ENCODE measurements around the gene KIF26A. TPM values are rescaled to one million over a fixed set of nuclear protein-coding genes. Genes with fewer than 3 reads are reported as not detected.

Gene KIF26A
- polyA plus RNA-seq, 1 of the 3 experiments (the other 2 are of a cell fraction) = 1.7 TPM

- Histone ChIP-seq H3K4me3 (ENCODE audit: low read depth in 2 of 2, low read length in 1 of 2) (no peak overlapping the region), H3K27me3 (ENCODE audit: insufficient read depth) (no peaks in the 10 kb centered on the region), H3K27ac (ENCODE audit: low read depth in 2 of 2, low read length in 1 of 2) (no peak overlapping the region), H2AFZ (ENCODE audit: low read depth) (no peak overlapping the region), H3K9me2 (no peaks in the 10 kb centered on the region), H3K9me3 (no peaks in the 10 kb centered on the region), H3F3A (replicated peaks; ENCODE audit: insufficient read depth) (no peaks in the 10 kb centered on the region), H3K9ac (no peak overlapping the region), H3K4me1 (ENCODE audit: control insufficient read depth in 1 of 2, insufficient read depth in 2 of 2, low read depth in 1 of 2, low read length in 1 of 2) (peaks cover 0 to 9% of the 10 kb centered on the region in 2 experiments; a peak in 1 of 4 replicates), H4K20me1 (ENCODE audit: insufficient read depth) (no peaks in the 10 kb centered on the region), H3K79me2 (ENCODE audit: insufficient read depth) (no peaks in the 10 kb centered on the region), H3K4me2 (no peak overlapping the region), H3K36me3 (replicated peaks in 1 of 2; ENCODE audit: control insufficient read depth in 1 of 2, insufficient read depth in 2 of 2, low read length in 1 of 2) (no peaks in the 10 kb centered on the region)
- TF ChIP-seq MAX (IDR thresholded peaks at IDR 0.05; ENCODE audit: low read depth) (no peak), REST (IDR thresholded peaks at IDR 0.05; ENCODE audit: low read depth, low read length) (no peak), PBX3 (IDR thresholded peaks at IDR 0.05) (no peak), SMC3 (IDR thresholded peaks at IDR 0.05; ENCODE audit: low read depth, low read length) (no peak), RFX5 (IDR thresholded peaks at IDR 0.05; ENCODE audit: low read length) (no peak), RCOR1 (IDR thresholded peaks at IDR 0.05; ENCODE audit: low read length) (no peak), EP300 (IDR thresholded peaks at IDR 0.05; ENCODE audit: borderline replicate concordance in 1 of 2, low read depth in 1 of 2, low read length in 1 of 2) (no peak)
- CTCF ChIA-PET = no interaction called here
- no peak for DNase-seq
- 96% methylated on average over 35 of the region's 42 CpGs for WGBS (ENCODE audit: low lambda C conversion rate)
- POLR2A ChIA-PET = no interaction called here
Observed at GRCh38 chr14:104179564-104180129, 41.3 kb downstream of the KIF26A start.

GRCh38 chr14:104180561-104181165 lies 42.3 kb downstream of the KIF26A start:
- no peak overlapping the region for H3K4me2 ChIP-seq
- H3K9me3 ChIP-seq = no peaks in the 10 kb centered on the region
- no peak for TF ChIP-seq FOXM1 (IDR thresholded peaks at IDR 0.05; ENCODE audit: low read depth)
- TF ChIP-seq REST (IDR thresholded peaks at IDR 0.05; ENCODE audit: low read depth, low read length) = no peak
- TF ChIP-seq USF2 (IDR thresholded peaks at IDR 0.05; ENCODE audit: borderline replicate concordance, low read depth, low read length) = no peak
- no peak for TF ChIP-seq JUND (IDR thresholded peaks at IDR 0.05)
- TF ChIP-seq MXI1 (IDR thresholded peaks at IDR 0.05; ENCODE audit: low read depth, low read length) = no peak
- TF ChIP-seq RAD21 (IDR thresholded peaks at IDR 0.05; ENCODE audit: low read length) = no peak
- no peak for TF ChIP-seq NRF1 (IDR thresholded peaks at IDR 0.05; ENCODE audit: low read depth, low read length)
- no peak overlapping the region for H2AFZ ChIP-seq (ENCODE audit: low read depth)
- no peaks in the 10 kb centered on the region for H3K9me2 ChIP-seq
- H3K27me3 ChIP-seq (ENCODE audit: insufficient read depth) = no peaks in the 10 kb centered on the region
- POLR2A ChIA-PET = interaction anchor here (0.6 kb wide), 1 partner anchor 23 kb away, joined by 3 read pairs; no protein-coding TSS in a partner anchor
- H3K27ac ChIP-seq (ENCODE audit: low read depth in 2 of 2, low read length in 1 of 2) = no peak overlapping the region
- H4K20me1 ChIP-seq (ENCODE audit: insufficient read depth) = no peaks in the 10 kb centered on the region
- no peaks in the 10 kb centered on the region for H3F3A ChIP-seq (replicated peaks; ENCODE audit: insufficient read depth)
- peaks cover 0 to 14% of the 10 kb centered on the region in 2 experiments; a peak in 1 of 4 replicates for H3K4me1 ChIP-seq (ENCODE audit: control insufficient read depth in 1 of 2, insufficient read depth in 2 of 2, low read depth in 1 of 2, low read length in 1 of 2)
- 87% methylated on average over 23 of the region's 26 CpGs for WGBS (ENCODE audit: low lambda C conversion rate)
- H3K79me2 ChIP-seq (ENCODE audit: insufficient read depth) = no peaks in the 10 kb centered on the region
- H3K36me3 ChIP-seq (replicated peaks in 1 of 2; ENCODE audit: control insufficient read depth in 1 of 2, insufficient read depth in 2 of 2, low read length in 1 of 2) = no peaks in the 10 kb centered on the region
- no peak for DNase-seq
- H3K9ac ChIP-seq = no peak overlapping the region
- no peak overlapping the region for H3K4me3 ChIP-seq (ENCODE audit: low read depth in 2 of 2, low read length in 1 of 2)
- CTCF ChIA-PET = no interaction called here

All from SK-N-SH (cell line).